ENCODE data around the gene TSEN2. TPM values are rescaled to one million over a fixed set of nuclear protein-coding genes. Genes with fewer than 3 reads are reported as not detected.

Gene TSEN2
- total and polyA plus RNA-seq, 2 of the 13 experiments (the other 11 are each of a cell fraction or from before 2014, with no cell fraction given) = 11.0 to 17.3 TPM

DNA sequence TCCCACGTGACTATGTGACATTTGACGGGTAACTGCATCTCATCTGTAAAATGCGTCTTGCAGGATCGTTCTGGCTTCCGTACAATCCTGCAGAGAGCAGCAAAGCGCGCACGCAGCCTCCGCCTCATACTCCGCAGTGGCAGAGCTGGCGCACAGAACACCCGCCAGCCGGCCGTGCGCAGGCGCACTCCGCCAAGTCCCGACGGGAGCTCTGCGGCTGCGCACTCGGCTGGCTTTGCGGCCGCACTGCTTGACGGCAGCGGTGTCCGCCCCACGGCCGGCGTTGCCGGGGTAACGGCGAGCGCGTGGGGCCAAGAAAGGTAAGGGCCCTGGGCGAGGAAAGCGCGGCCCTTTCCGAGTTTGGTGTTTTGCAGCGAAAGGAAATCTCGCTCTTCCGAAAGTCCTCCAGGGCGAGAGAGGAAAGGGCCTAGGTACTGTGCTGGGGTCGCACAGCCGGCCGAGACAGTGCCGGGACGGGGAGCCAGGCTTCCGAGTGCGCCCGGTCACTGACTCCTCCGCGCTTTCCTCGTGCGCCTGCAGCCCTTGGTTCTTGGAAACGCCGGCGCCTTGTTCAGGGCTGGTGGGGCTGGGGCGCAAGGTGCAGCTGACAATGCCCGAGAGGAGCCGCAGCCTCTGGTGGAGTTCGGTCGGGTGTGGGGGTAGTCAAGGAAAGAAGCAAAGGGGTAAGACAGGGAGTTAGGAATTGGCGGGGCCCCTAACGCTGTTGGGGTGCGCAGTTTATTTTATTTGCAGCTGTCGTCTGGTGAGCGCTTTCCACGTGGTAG is at the start of gene TSEN2 (continued):
- TF ChIP-seq ZHX1 (CRISPR knock-in tag; IDR thresholded peaks at IDR 0.05; ENCODE audit: low read depth) = peak; percentile 78; the same call in 1 of the 2 replicates
- TF ChIP-seq, protein P1, sequence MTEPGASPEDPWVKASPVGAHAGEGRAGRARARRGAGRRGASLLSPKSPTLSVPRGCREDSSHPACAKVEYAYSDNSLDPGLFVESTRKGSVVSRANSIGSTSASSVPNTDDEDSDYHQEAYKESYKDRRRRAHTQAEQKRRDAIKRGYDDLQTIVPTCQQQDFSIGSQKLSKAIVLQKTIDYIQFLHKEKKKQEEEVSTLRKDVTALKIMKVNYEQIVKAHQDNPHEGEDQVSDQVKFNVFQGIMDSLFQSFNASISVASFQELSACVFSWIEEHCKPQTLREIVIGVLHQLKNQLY (CRISPR knock-in tag; IDR thresholded peaks at IDR 0.05) = peak; percentile 60; the same call in 1 of the 2 replicates
- TF ChIP-seq SNAPC5 (CRISPR knock-in tag; IDR thresholded peaks at IDR 0.05; ENCODE audit: borderline replicate concordance) = no peak
- TF ChIP-seq ZSCAN25 (CRISPR knock-in tag; IDR thresholded peaks at IDR 0.05) = no peak
- TF ChIP-seq BATF2 (CRISPR knock-in tag; IDR thresholded peaks at IDR 0.05) = peak; percentile 76; the same call in 1 of the 2 replicates
- TF ChIP-seq ZMYM2 (CRISPR knock-in tag; IDR thresholded peaks at IDR 0.05) = no peak
- no peak for TF ChIP-seq ZNF670 (CRISPR knock-in tag; IDR thresholded peaks at IDR 0.05; ENCODE audit: borderline replicate concordance)
- TF ChIP-seq HMG20B (CRISPR knock-in tag; conservative IDR thresholded peaks at IDR 0.05) = 0 out of 2 replicates have a peak, but pooled peaks have one; percentile 19
- no peak for TF ChIP-seq PAF1 (CRISPR knock-in tag; IDR thresholded peaks at IDR 0.05)
- peak; percentile 72 for TF ChIP-seq ZSCAN31 (CRISPR knock-in tag; IDR thresholded peaks at IDR 0.05; ENCODE audit: low read depth)
- peak; percentile 91 for TF ChIP-seq THAP11 (CRISPR knock-in tag; IDR thresholded peaks at IDR 0.05)
- no peak for TF ChIP-seq NCOR1 (IDR thresholded peaks at IDR 0.05; ENCODE audit: borderline replicate concordance, low read length)
- peak; percentile 74 for TF ChIP-seq KMT2A (CRISPR knock-in tag; IDR thresholded peaks at IDR 0.05)
- TF ChIP-seq ZNF629 (CRISPR knock-in tag; conservative IDR thresholded peaks at IDR 0.05) = no peak
- TF ChIP-seq, protein P2, sequence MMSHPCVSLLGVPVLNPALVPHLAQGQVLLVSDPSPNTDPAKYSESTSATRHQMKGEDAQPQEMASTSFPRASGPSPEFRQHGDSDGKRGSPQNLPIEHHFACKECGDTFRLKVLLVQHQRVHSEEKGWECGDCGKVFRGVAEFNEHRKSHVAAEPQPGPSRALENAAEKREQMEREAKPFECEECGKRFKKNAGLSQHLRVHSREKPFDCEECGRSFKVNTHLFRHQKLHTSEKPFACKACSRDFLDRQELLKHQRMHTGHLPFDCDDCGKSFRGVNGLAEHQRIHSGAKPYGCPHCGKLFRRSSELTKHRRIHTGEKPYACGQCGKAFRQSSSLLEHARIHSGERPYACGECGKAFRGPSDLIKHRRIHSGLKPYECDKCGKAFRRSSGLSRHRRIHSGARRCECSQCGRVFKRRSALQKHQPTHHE (CRISPR knock-in tag; IDR thresholded peaks at IDR 0.05; ENCODE audit: borderline replicate concordance) = 0 out of 2 replicates have a peak, but pooled peaks have one; percentile 20
- TF ChIP-seq HOXD1 (CRISPR knock-in tag; IDR thresholded peaks at IDR 0.05) = no peak
- TF ChIP-seq THYN1 (CRISPR knock-in tag; IDR thresholded peaks at IDR 0.05; ENCODE audit: borderline replicate concordance, low read depth) = no peak
- no peak for TF ChIP-seq ZNF382 (CRISPR knock-in tag; IDR thresholded peaks at IDR 0.05; ENCODE audit: borderline replicate concordance)
- TF ChIP-seq AGO2 (optimal IDR thresholded peaks at IDR 0.05; ENCODE audit: low read depth, low read length) = peak; percentile 77
- 0 out of 2 replicates have a peak, but pooled peaks have one; percentile 43 for TF ChIP-seq MAF1 (CRISPR knock-in tag; IDR thresholded peaks at IDR 0.05; ENCODE audit: borderline replicate concordance)
- TF ChIP-seq, protein P3, sequence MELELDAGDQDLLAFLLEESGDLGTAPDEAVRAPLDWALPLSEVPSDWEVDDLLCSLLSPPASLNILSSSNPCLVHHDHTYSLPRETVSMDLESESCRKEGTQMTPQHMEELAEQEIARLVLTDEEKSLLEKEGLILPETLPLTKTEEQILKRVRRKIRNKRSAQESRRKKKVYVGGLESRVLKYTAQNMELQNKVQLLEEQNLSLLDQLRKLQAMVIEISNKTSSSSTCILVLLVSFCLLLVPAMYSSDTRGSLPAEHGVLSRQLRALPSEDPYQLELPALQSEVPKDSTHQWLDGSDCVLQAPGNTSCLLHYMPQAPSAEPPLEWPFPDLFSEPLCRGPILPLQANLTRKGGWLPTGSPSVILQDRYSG (CRISPR knock-in tag; IDR thresholded peaks at IDR 0.05) = no peak
- peak; percentile 59; the same call in 1 of the 2 replicates for TF ChIP-seq TARDBP (CRISPR knock-in tag; IDR thresholded peaks at IDR 0.05)
- TF ChIP-seq ZNF644 (CRISPR knock-in tag; IDR thresholded peaks at IDR 0.05; ENCODE audit: low read depth) = no peak
- TF ChIP-seq DPF2 (CRISPR knock-in tag; IDR thresholded peaks at IDR 0.05; ENCODE audit: borderline replicate concordance, low read depth) = no peak
